Spleen (tissue), 11 donors: ENCODE results near the gene SLC6A8. TPM values are rescaled to one million over a fixed set of nuclear protein-coding genes. Genes with fewer than 3 reads are reported as not detected.
A peak's percentile ranks its signal among the peaks of the same experiment; 100 is the strongest.

Experiments
- DNase-seq: peaks from one replicate; pipeline ENCODE4 v3.0.0-alpha.2; 2020
- H3K27ac ChIP-seq, 8 donors: fragments of 200-600 bp; sonication (generic) in 7 of 8; 1 replicate in 4 of 8; 2 replicates in 4 of 8; pipeline versions ENCODE4 v1.5.0 to v1.8.0; 2016 to 2021; ENCODE audit warnings: inconsistent platforms in 4 of 8, mild to moderate bottlenecking in 4 of 8, moderate library complexity in 1 of 8
- H3K27me3 ChIP-seq, 7 donors: fragments of 200-600 bp; sonication (generic) in 6 of 7; replicated peaks in 1 of 7; 1 replicate in 4 of 7; 2 replicates in 3 of 7; pipeline versions ENCODE4 v1.5.0 to v1.8.0; 2016 to 2021; ENCODE audit warnings: inconsistent platforms in 3 of 7, mild to moderate bottlenecking in 1 of 7
- H3K36me3 ChIP-seq, 6 donors: fragments of 200-600 bp; sonication (generic) in 5 of 6; 1 replicate in 4 of 6; 2 replicates in 2 of 6; pipeline versions ENCODE4 v1.5.0 to v1.8.0; 2016 to 2021; ENCODE audit warnings: inconsistent platforms in 2 of 6
- H3K4me1 ChIP-seq, 6 donors: fragments of 200-600 bp; sonication (generic) in 5 of 6; 1 replicate in 3 of 6; 2 replicates in 3 of 6; pipeline versions ENCODE4 v1.5.0 to v1.8.0; 2016 to 2021; ENCODE audit warnings: inconsistent platforms in 3 of 6
- H3K4me3 ChIP-seq, 8 donors: fragments of 200-600 bp; sonication (generic) in 7 of 8; 1 replicate in 4 of 8; 2 replicates in 4 of 8; pipeline versions ENCODE4 v1.5.0 to v1.8.0; 2016 to 2021; ENCODE audit warnings: inconsistent platforms in 4 of 8, mild to moderate bottlenecking in 4 of 8, moderate library complexity in 2 of 8
- H3K9me3 ChIP-seq, 8 donors: fragments of 200-600 bp; sonication (generic) in 7 of 8; 1 replicate in 4 of 8; 2 replicates in 4 of 8; pipeline versions ENCODE4 v1.5.0 to v1.8.0; 2016 to 2021; ENCODE audit warnings: inconsistent platforms in 4 of 8
- CTCF ChIP-seq, 11 experiments: fragments of 200-600 bp in 7 of 11; fragments of 450-650 bp in 4 of 11; sonication (generic) in 4 of 11; IDR thresholded peaks in 8 of 11; conservative IDR thresholded peaks in 3 of 11; 1 replicate in 7 of 11; 2 replicates in 4 of 11; pipeline versions ENCODE4 v1.4.0 to v1.8.0; 2016 to 2021; ENCODE audit warnings: antibody characterized with exemption in 11 of 11, inconsistent platforms in 4 of 11, mild to moderate bottlenecking in 1 of 11
- POLR2A ChIP-seq, 3 donors: fragments of 450-650 bp; IDR thresholded peaks; one replicate each; pipeline ENCODE4 v1.5.1; 2017; ENCODE audit warnings: antibody characterized with exemption in 3 of 3, mild to moderate bottlenecking in 1 of 3
- POLR2AphosphoS5 ChIP-seq, 3 donors: sonication (generic); formaldehyde crosslinking; IDR thresholded peaks; one replicate each; pipeline ENCODE4 v1.5.1; 2017; ENCODE audit warnings: antibody characterized with exemption in 3 of 3
- WGBS, 5 donors: extraction: QIAGEN DNeasy Blood & Tissue Kit in 3 of 5; methylation state at CpG; one replicate each; pipeline versions ENCODE4 v1.1.5 to v1.1.7; 2013 to 2018; 5-methylcytosine and 5-hydroxymethylcytosine counted together
- intact Hi-C: fragments of 100-400 bp; cut with DNase I; formaldehyde crosslinking; loops from one replicate; pipeline ENCODE4 v1.15.0; 2023; ENCODE audit warnings: low total_unique reads
- polyA plus RNA-seq, 3 donors: library from polyadenylated mRNA; stranded (reverse); fragments of 200-250 nt; gene quantifications; one replicate each; pipeline ENCODE4 v1.2.1, GENCODE V29; 2013
- total RNA-seq, 7 donors: library from RNA; depleted of rRNA in 3 of 7; stranded (reverse); fragments of >200 nt in 3 of 7; fragmentation: NEBNext Ultra II Directional in 4 of 7; extraction: Animal tissue kit (Norgen Biotek cat#: 25700) in 4 of 7; gene quantifications; one replicate each; pipeline versions ENCODE4 v1.1.0 to v1.2.1, GENCODE V29; 2016 to 2021
- donor health status: healthy with polysubstance abuse.
- donor health status: DM: no; HTN: no; CAD: no; lungs with moderate emphysema.
- donor health status: DM: no; HTN: no; CAD: no.
- donor health status: Bipolar disorder and iron deficiency.
- donor health status: healthy.
- donor health status: DM: no; HTN: no; CAD: no.
- donor health status: DM: yes; HTN: yes; CAD: no.

The SLC6A8 gene
- total and polyA plus RNA-seq, 10 donors, result 3.2 to 72.9 (median 9.6) TPM

DNA sequence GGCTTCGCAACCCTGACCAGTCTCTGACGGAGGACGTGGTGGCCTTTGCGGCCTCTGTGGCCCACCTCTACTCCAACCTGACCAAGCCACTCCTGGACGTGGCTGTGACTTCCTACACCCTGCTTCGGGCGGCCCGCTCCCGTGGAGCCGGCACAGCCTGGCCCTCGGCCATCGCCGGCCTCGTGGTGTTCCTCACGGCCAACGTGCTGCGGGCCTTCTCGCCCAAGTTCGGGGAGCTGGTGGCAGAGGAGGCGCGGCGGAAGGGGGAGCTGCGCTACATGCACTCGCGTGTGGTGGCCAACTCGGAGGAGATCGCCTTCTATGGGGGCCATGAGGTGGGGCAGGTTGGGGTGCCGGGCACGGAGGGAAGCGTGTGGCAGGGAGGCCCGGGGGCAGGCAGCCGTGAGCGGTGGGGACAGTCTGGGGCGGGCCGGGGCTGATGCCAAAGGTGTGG lies 38.1 kb downstream of the SLC6A8 start:
- intact Hi-C loops, result no loop called here
- Histone ChIP-seq H3K9me3 (no peaks in the 10 kb centered on the region), H3K27me3 (no peaks in the 10 kb centered on the region), H3K27ac (peak overlapping the region; percentile 66 to 95 (median 93)), H3K4me1 (peaks cover 23 to 71% (median 55%) of the 10 kb centered on the region in 6 donors), H3K36me3 (peaks cover 0 to 32% (median 0%) of the 10 kb centered on the region in 6 donors), H3K4me3 (peak overlapping the region in 5 of 8 donors; percentile 28 to 88 (median 72))
- 59 to 81% (median 77%) methylated on average over 6 to 35 of the region's 35 CpGs for WGBS, 5 donors
- no peak for TF ChIP-seq CTCF (IDR thresholded peaks at IDR 0.05 in 8 of 11, conservative IDR thresholded peaks at IDR 0.05 in 3 of 11)
- TF ChIP-seq POLR2A (IDR thresholded peaks at IDR 0.05), result no peak
- TF ChIP-seq POLR2AphosphoS5 (IDR thresholded peaks at IDR 0.05), result no peak
- no peak for DNase-seq

GRCh38 chrX:153726286-153727122 lies 38.8 kb downstream of the SLC6A8 start:
- Histone ChIP-seq H3K9me3 (peaks cover 0 to 3% (median 0%) of the 10 kb centered on the region in 8 donors), H3K4me3 (peak overlapping the region in 5 of 8 donors; percentile 28 to 88 (median 72)), H3K4me1 (peaks cover 23 to 72% (median 55%) of the 10 kb centered on the region in 6 donors), H3K36me3 (peaks cover 0 to 26% (median 0%) of the 10 kb centered on the region in 6 donors), H3K27me3 (no peaks in the 10 kb centered on the region), H3K27ac (peak overlapping the region; percentile 66 to 95 (median 93))
- intact Hi-C loops, result no loop called here
- WGBS, 5 donors, result 6 to 42% (median 26%) methylated on average over 16 to 35 of the region's 35 CpGs; no CpG with 5 or more reads in 1 of the 5 donors
- no peak for TF ChIP-seq CTCF (IDR thresholded peaks at IDR 0.05 in 8 of 11, conservative IDR thresholded peaks at IDR 0.05 in 3 of 11)
- TF ChIP-seq POLR2AphosphoS5 (IDR thresholded peaks at IDR 0.05), result peak; percentile 54 to 72 (median 64)
- TF ChIP-seq POLR2A (IDR thresholded peaks at IDR 0.05), result no peak
- peak; percentile 92 for DNase-seq

- TF ChIP-seq POLR2A (IDR thresholded peaks at IDR 0.05) (no peak), POLR2AphosphoS5 (IDR thresholded peaks at IDR 0.05) (peak in 2 of 3 donors; percentile 8 to 32)
- intact Hi-C loops, result no loop called here
- peak overlapping the region; percentile 66 to 95 (median 93) for H3K27ac ChIP-seq
- WGBS, 5 donors, result 24 to 65% (median 34%) methylated on average over 4 to 23 of the region's 23 CpGs
- peaks cover 23 to 64% (median 47%) of the 10 kb centered on the region in 6 donors for H3K4me1 ChIP-seq
- H3K27me3 ChIP-seq, result no peaks in the 10 kb centered on the region
- peak; percentile 80 for DNase-seq
- H3K36me3 ChIP-seq, result peaks cover 0 to 18% (median 0%) of the 10 kb centered on the region in 6 donors
- peak overlapping the region in 4 of 8 donors; percentile 28 to 88 (median 72) for H3K4me3 ChIP-seq
- peaks cover 0 to 10% (median 4%) of the 10 kb centered on the region in 8 donors for H3K9me3 ChIP-seq
Observed at GRCh38 chrX:153727123-153727931, 39.6 kb downstream of the SLC6A8 start.

DNA sequence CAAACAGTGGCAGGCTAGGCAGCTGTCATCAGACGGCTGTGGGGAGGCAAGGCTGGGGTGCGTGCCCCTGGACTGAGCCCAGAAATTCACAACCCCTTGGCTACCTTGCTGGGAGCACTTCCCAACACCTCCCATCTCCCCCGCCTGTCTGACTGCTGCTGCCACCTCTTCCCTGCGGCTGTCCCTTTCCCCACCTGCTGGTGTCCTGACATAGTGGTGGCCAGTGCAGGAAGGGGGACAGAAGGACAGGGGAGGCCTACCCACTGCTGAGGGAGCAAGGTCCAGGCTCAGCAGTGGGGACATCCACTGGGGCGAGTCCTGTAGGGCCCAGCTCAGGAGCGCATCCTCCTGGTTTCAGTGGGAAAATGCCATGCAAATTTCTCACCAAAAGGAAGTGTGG lies 40.4 kb downstream of the SLC6A8 start:
- TF ChIP-seq POLR2AphosphoS5 (IDR thresholded peaks at IDR 0.05), result no peak
- TF ChIP-seq POLR2A (IDR thresholded peaks at IDR 0.05), result no peak
- no peak for TF ChIP-seq CTCF (IDR thresholded peaks at IDR 0.05 in 8 of 11, conservative IDR thresholded peaks at IDR 0.05 in 3 of 11)
- Histone ChIP-seq H3K4me3 (no peak overlapping the region), H3K27ac (peak overlapping the region in 6 of 8 donors; percentile 66 to 95 (median 94)), H3K9me3 (peaks cover 0 to 14% (median 4%) of the 10 kb centered on the region in 8 donors), H3K36me3 (peaks cover 0 to 18% (median 0%) of the 10 kb centered on the region in 6 donors), H3K27me3 (no peaks in the 10 kb centered on the region), H3K4me1 (peaks cover 23 to 56% (median 40%) of the 10 kb centered on the region in 6 donors)
- WGBS, 5 donors, result 75 to 97% (median 88%) methylated on average over 6 of the region's 6 CpGs
- DNase-seq, result peak; percentile 75
- intact Hi-C loops, result no loop called here
